Effector memory CD4-positive, alpha-beta T cell (primary cell): ENCODE measurements around the gene ABHD12B.

Experiments
- DNase-seq, 3 donors: peaks; one replicate each; pipeline ENCODE4 v3.0.0-alpha.2; 2020
- H3K27ac ChIP-seq: 2 replicates; pipeline ENCODE4 v1.7.0; 2013; ENCODE audit warnings: mild to moderate bottlenecking, low read length, moderate library complexity; ENCODE audit not compliant: insufficient read depth, poor library complexity, severe bottlenecking
- H3K27me3 ChIP-seq: replicated peaks from 2 replicates; pipeline ENCODE4 v1.7.0; 2013; ENCODE audit warnings: mild to moderate bottlenecking, low read length; ENCODE audit not compliant: insufficient read depth, control insufficient read depth, poor library complexity, severe bottlenecking
- H3K36me3 ChIP-seq: 2 replicates; pipeline ENCODE4 v1.7.0; 2013; ENCODE audit warnings: mild to moderate bottlenecking, low read length, moderate library complexity; ENCODE audit not compliant: control insufficient read depth, insufficient read depth
- H3K4me1 ChIP-seq: 2 replicates; pipeline ENCODE4 v1.7.0; 2013; ENCODE audit warnings: low read length, mild to moderate bottlenecking; ENCODE audit not compliant: control insufficient read depth, insufficient read depth, poor library complexity, severe bottlenecking
- H3K4me3 ChIP-seq: 2 replicates; pipeline ENCODE4 v1.7.0; 2013; ENCODE audit warnings: low read length, low read depth, mild to moderate bottlenecking; ENCODE audit not compliant: insufficient read depth, poor library complexity, severe bottlenecking
- H3K9me3 ChIP-seq: 2 replicates; pipeline ENCODE4 v1.7.0; 2013; ENCODE audit warnings: mild to moderate bottlenecking, low read length, moderate library complexity; ENCODE audit not compliant: control insufficient read depth

ABHD12B gene

DNA sequence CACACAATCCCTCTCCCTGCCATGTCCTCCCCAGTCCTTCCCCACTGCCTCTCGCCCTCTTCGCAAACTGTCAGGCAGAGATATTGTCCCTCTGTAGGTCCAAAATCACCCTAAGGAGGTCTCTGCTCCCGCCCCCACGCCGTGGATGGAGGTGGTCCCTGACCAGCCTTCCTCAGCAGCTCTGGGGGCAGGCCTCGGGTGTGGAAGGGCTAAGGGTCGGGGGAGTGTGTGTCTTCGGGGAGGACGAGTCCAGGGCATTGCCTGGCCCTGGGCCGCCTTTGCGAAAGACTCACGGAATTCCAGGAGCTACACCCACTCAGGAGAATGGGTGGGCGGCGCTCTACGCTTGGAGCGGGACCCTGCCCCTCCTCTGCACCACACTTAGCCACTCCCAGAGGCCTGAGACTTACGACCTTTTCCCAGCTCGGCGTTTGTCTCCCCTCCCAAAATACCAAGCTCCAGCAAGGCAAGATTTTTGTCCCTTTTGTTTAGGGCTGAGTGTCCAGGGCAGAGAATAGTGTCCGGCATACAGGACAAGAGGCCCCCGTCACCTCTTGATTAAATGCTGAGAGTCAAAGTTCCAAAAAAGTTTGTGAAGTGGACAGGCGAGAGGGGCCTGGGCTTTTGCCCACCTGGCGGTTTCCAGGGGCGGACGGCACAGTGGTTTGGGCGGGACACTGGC lies 71.5 kb downstream of the ABHD12B start:
- no peak for DNase-seq
- peaks cover 12% of the 10 kb centered on the region for H3K4me1 ChIP-seq
- H3K4me3 ChIP-seq = peak overlapping the region; percentile 73
- H3K36me3 ChIP-seq = no peaks in the 10 kb centered on the region
- peaks cover 24% of the 10 kb centered on the region for H3K27me3 ChIP-seq
- H3K27ac ChIP-seq = no peak overlapping the region
- no peaks in the 10 kb centered on the region for H3K9me3 ChIP-seq

DNA sequence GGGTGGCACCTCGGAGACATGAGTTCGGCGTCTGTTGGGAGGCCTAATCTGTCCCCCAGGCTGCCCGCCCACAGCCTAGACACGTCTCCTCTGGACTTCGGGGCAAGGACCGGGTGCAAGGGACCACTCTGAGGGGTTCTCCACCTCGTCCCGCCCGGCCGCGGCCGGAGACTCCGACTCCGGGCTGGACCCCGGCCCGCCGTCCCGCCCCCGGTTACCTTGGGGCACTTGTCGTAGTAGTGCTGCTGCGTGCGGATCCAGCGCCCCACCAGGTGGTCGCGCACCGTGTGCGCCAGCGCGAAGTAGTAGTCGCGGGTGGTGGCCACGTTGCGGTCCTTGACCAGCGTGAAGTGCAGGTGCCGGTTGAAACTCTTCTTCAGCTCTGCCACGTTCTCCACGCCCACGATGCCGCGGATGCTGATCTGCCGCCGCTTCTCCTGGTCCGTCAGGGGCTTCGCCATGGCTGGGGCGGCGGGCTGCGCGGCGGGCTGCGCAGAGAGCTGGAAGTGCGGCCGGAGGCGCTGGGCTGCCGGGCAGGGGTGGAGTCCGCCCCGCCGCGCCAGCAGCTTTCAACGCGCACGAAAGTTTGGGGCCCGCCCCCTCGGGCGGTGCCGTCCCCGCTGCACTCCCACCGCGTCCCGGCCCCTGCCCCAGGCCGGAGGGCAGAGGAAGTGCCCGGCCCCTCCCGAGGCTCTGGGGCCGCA lies 72.2 kb downstream of the ABHD12B start, which contains the start of gene PYGL:
Gene PYGL, minus strand, starts transcription at position 541 of the 704 bp plus-strand sequence. Its CDS starts 80 bp downstream, at position 461.
- no peaks in the 10 kb centered on the region for H3K9me3 ChIP-seq
- peaks cover 24% of the 10 kb centered on the region for H3K27me3 ChIP-seq
- no peak within 1 kb of the TSS for H3K27ac ChIP-seq
- H3K4me1 ChIP-seq = peaks cover 12% of the 10 kb centered on the region
- no peaks in the 10 kb centered on the region for H3K36me3 ChIP-seq
- peak within 1 kb of the TSS; percentile 73 for H3K4me3 ChIP-seq
- DNase-seq = no peak

DNA sequence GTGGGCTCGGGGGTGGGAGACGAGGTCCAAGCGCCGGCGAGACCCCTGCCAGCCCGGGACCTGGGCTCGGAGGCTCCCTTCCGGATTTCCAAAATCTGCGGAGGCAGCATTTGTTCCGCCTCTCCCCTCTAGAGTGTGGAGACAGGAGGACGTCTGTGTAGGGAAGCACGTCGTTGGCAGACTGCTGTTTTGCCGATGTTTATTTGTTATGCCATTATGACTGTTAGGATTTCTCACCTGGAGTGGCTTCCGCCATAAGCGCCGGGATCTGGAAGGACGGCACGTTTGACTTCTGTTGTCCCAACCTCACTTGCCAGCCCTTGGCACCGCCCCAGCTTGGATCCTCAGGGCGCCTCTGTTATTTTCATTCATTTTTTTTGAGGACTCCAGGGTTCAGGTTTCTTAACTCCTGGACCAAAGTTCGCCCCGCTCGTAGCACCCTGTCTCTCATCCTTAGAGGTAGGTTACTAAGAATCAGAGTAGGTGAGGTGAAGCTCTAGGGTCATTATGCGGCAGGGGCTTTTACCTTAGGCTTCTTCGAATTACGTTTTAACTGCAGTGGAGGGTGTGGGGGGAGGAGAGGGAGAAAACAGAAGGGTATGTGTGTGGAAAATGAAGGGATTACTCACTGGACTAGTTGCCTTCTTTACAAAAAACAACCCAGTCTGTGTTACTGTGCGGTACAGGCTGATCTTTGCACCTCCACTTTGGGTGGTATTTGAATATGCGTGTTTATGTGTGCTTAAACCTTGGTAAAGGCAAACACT lies 73.0 kb downstream of the ABHD12B start:
- Histone ChIP-seq H3K36me3 (no peaks in the 10 kb centered on the region), H3K27me3 (peaks cover 20% of the 10 kb centered on the region), H3K4me3 (peak overlapping the region; percentile 73), H3K27ac (no peak overlapping the region), H3K9me3 (no peaks in the 10 kb centered on the region), H3K4me1 (peaks cover 12% of the 10 kb centered on the region)
- DNase-seq = no peak

DNA sequence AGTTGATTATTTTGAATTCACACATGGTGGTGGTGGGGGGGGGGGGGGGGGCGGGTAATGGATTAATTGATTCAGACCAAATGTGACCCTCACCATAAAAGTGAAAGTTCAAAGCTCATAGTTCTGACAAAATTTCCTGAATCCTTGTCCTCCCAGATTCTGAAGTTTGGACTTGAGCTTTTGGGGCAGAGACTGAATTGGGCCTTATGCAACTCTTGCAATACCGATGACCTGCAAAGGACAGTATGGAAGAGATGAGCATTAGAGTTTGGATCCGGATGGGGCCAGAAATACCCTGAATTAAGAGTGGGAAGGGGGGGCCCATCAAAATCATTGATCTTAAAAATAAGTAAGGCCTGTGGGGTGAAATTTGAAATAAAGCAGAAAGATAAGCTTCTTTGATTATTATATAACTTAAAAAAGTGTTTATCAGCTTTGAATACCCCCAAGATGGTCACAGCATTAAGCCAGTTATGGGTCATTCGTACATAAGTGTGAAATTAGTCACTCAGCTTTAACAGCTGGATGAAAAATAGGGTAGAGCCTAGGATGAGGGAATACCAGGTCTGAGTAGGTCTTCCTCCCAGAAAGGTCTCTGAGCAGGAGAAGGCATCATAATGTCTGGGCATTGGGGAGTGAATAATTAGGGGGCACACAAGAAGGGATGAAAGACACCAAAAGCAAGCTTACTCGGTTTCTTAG lies 74.5 kb downstream of the ABHD12B start:
- DNase-seq = no peak
- Histone ChIP-seq H3K4me1 (peaks cover 12% of the 10 kb centered on the region), H3K4me3 (no peak overlapping the region), H3K9me3 (no peaks in the 10 kb centered on the region), H3K27me3 (peaks cover 16% of the 10 kb centered on the region), H3K27ac (no peak overlapping the region), H3K36me3 (no peaks in the 10 kb centered on the region)

DNA sequence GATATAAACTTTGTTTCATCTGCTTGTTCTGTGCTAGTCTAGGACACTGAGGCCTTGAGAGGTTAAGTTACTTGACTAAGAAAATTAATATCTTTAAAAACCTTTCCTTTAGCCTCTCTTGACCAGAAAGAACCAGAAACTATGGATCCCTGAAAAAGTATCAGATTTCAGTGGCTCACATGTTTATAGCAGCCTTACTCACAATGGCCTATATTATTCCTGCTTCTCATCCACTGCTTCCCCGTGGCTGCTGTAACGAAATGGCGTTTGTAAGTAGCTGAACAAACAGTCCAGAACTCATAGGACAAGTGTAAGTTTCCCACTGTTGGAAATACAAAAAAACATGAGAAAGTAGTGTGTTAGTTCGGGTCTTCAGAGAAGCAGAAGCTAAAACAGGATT lies 75.6 kb downstream of the ABHD12B start:
- DNase-seq = no peak
- Histone ChIP-seq H3K9me3 (no peaks in the 10 kb centered on the region), H3K4me1 (peaks cover 12% of the 10 kb centered on the region), H3K27me3 (peaks cover 16% of the 10 kb centered on the region), H3K27ac (no peak overlapping the region), H3K4me3 (no peak overlapping the region), H3K36me3 (no peaks in the 10 kb centered on the region)

DNA sequence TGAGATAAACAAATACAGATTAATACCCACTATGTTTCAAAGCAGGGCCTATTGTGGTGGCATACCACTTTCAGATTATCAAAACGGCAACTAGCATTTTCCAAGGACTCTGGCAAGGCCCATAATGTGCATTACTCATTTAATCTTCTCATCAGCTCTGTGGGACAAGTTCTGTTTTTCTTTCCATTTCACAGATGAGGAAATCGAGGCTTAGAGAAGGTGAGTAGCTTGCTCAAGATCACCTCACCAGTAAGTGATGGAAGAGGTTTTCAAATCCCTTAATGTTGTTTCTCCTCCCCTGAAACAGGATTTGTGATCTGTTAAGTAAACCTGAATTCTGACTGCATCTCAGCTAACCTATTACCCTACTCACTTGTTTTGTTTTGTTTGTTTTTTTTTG lies 76.4 kb downstream of the ABHD12B start:
- H3K27ac ChIP-seq = no peak overlapping the region

DNA sequence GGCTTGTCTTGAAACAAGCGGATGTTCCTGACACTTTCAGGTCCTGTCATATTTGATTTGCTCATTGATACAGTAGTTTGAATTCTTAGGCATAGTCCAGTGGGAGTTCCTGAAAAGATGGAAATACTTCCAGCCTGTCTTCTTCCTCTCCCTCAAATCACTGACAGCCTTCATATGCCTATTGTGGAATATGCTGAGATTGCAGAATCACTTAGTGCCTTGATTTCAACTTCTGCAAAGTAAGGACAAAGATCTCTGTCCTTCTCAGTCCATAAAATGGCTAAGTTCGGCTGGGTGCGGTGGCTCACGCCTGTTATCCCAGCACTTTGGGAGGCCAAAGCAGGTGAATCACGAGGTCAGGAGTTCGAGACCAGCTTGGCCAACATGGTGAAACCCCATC lies 79.2 kb downstream of the ABHD12B start:
- Histone ChIP-seq H3K9me3 (no peaks in the 10 kb centered on the region), H3K4me1 (no peaks in the 10 kb centered on the region), H3K27ac (no peak overlapping the region), H3K27me3 (no peaks in the 10 kb centered on the region), H3K36me3 (no peaks in the 10 kb centered on the region), H3K4me3 (no peak overlapping the region)
- DNase-seq = no peak

More for the DNA sequence above, 76.4 kb downstream of the ABHD12B start:
- no peaks in the 10 kb centered on the region for H3K9me3 ChIP-seq
- H3K4me3 ChIP-seq = no peak overlapping the region
- peaks cover 14% of the 10 kb centered on the region for H3K27me3 ChIP-seq
- no peak for DNase-seq
- H3K36me3 ChIP-seq = no peaks in the 10 kb centered on the region
- peaks cover 12% of the 10 kb centered on the region for H3K4me1 ChIP-seq

DNA sequence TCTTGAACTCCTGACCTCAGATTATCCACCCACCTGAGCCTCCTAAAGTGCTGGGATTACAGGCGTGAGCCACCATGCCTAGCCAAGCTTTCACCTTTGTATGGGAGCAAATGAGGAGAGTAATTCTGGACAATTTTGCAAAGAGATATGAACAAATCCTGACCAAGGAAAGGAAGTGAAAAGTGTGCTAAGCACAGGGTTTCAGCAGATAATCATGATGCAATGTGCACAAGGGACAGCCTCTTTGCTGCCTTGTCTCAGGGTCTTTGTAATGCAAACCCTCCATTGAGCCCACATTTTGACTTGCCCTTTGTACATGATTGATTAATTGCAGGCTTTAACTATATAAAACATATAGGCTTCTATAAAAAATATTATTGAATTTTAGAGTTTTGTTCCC lies 81.6 kb downstream of the ABHD12B start:
- Histone ChIP-seq H3K27ac (no peak overlapping the region), H3K4me1 (no peaks in the 10 kb centered on the region), H3K9me3 (no peaks in the 10 kb centered on the region), H3K27me3 (no peaks in the 10 kb centered on the region), H3K36me3 (no peaks in the 10 kb centered on the region), H3K4me3 (no peak overlapping the region)
- no peak for DNase-seq
